ENCODE data around the gene MYT1.

DNA sequence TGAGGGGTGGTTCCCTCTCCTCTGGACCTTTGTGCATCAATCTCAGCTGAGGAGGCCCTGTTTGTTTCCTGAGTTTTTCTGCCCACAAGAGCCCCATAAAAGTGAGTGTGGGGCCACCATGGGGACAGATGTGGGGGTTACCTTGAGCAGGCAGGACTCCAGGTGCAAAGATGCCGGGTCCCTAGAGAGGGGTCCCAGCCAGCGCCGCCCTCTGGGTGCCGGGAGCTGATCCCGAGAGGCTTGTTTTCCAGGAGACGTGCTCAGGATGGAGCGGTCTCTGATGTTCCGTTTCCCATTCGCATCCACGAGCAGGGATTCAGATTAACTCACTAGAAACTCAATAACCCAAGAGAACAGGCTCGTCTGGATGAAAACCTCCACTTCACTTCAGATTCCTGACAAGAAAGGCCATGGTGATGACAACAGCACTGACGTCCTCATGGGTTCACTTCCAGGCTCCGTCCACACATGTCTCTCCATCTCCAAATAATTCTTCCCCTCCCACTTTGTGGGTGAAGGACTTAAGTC, 21.9 kb downstream of the MYT1 start:
- TF ChIP-seq, protein P1, sequence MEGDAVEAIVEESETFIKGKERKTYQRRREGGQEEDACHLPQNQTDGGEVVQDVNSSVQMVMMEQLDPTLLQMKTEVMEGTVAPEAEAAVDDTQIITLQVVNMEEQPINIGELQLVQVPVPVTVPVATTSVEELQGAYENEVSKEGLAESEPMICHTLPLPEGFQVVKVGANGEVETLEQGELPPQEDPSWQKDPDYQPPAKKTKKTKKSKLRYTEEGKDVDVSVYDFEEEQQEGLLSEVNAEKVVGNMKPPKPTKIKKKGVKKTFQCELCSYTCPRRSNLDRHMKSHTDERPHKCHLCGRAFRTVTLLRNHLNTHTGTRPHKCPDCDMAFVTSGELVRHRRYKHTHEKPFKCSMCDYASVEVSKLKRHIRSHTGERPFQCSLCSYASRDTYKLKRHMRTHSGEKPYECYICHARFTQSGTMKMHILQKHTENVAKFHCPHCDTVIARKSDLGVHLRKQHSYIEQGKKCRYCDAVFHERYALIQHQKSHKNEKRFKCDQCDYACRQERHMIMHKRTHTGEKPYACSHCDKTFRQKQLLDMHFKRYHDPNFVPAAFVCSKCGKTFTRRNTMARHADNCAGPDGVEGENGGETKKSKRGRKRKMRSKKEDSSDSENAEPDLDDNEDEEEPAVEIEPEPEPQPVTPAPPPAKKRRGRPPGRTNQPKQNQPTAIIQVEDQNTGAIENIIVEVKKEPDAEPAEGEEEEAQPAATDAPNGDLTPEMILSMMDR (IDR thresholded peaks at IDR 0.05): no peak
- no peak for TF ChIP-seq MXD4 (CRISPR knock-in tag; IDR thresholded peaks at IDR 0.05; ENCODE audit: borderline replicate concordance)
- TF ChIP-seq ZNF121 (CRISPR knock-in tag; IDR thresholded peaks at IDR 0.05): no peak
